GM13977 (cell line): ENCODE measurements around the gene FBXO28.

Experiments
- DNase-seq: peaks from one replicate; pipeline ENCODE4 v3.0.0; 2012; ENCODE audit warnings: low spot score
- CTCF ChIP-seq: IDR thresholded peaks from 2 replicates; pipeline ENCODE4 v1.5.1; 2012; ENCODE audit warnings: mild to moderate bottlenecking, control low read depth; ENCODE audit not compliant: insufficient read depth; ENCODE audit errors: extremely low read depth, missing control alignments
- in situ Hi-C: fragments of 300-500 bp; cut with MboI; formaldehyde crosslinking; loops from one replicate; pipeline ENCODE4 v1.12.0; 2022; ENCODE audit warnings: low sequenced_read_pairs, low pct_unique_long_range_greater_than_20kb, mixed read lengths, inconsistent platforms; ENCODE audit not compliant: unreplicated experiment

Gene FBXO28

GRCh38 chr1:224157316-224157715 lies 43.4 kb downstream of the FBXO28 start:
- in situ Hi-C loops = no loop called here
- no peak for TF ChIP-seq CTCF
- no peak for DNase-seq

DNA sequence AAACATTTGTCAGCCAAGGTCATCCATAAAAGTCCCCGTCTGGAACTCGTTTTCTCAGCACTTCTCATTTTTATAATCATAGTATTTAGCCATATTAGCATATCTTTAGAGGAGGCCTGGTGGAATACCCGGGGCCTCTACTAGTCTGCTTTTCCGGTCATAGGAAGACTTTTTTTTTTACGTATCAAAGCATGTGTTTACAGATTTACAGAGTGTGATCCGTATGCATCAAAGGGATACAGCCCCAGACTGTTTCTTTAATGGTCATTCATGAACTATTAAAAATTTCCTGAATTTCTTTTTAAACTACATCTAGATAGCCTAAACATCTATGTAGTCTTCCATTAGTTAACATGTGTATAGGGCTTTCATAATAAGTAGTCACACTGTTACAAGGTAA lies 45.6 kb downstream of the FBXO28 start:
- DNase-seq = no peak
- TF ChIP-seq CTCF = no peak
- in situ Hi-C loops = no loop called here

DNA sequence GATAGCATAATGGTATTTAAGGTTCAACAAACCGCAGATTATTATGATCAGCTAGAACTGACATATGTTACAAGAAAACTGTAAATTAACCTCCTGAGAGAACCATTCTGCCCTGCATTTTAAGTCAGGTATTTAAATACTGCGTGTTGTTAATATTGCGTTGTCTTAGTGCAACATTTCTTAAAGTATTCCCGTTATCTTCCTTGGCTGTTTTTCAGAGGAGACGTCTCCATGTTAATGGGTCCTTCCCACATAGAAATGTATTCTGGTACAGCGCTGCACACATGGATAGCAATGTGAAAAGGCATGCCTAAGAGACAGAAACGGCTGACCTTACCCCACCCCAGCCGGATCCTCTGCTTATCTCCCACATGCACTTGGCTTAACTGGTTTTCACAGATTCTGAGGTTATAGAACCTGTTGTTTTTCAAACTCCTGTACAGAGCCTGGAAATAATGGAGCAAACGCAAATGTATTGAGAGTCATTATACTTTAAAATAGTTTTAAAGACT lies 46.3 kb downstream of the FBXO28 start:
- no peak for TF ChIP-seq CTCF
- DNase-seq = no peak
- in situ Hi-C loops = no loop called here

- DNase-seq = no peak
- in situ Hi-C loops = no loop called here
- TF ChIP-seq CTCF = no peak
These were observed 48.9 kb downstream of the FBXO28 start for GRCh38 chr1:224162768-224163167.

DNA sequence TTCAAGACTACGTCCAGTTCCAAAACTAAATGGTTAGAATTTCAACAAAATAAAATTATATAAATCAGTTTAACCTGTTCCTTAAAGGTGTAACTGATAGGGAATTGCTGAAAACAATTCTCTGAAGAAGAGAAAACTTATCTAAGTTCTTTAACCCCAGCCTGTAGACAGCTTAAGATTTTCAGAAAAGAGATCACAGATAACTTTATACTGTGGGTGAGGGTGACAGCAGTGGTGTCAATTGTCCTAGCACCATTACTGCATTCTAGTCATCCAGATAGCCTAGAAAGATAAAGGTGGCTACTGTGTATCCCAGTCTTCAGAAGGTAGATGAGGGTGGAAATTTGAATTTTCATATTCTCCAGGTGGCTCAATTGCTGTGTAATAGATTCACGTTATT lies 49.4 kb downstream of the FBXO28 start:
- in situ Hi-C loops = no loop called here
- no peak for TF ChIP-seq CTCF
- no peak for DNase-seq

DNA sequence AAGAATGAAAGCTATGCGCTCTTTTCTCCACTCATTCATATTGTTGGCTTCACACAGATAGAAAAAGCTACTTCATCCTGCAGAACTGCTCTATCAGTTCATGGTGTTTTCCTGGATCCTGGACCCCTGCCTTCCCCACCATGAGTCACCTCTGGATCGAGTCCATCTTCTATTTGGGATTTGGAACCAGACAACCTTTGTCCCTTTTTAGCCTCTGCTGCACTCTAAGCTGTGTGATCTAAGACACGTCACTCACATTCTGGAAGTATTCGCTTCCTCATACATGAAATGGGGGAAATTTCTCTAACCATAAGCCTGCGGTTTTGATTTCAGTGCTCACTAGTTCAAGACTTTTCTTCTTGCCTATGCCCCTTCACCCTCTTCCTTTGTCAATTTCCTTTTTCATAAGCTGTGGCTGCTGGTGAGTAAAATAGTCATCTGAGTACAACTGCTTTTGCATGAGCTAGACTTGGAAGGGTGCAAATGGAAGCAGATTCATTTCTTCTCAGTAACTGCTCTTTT lies 55.0 kb downstream of the FBXO28 start:
- peak; percentile 66 for DNase-seq
- in situ Hi-C loops = no loop called here
- no peak for TF ChIP-seq CTCF
